Ishikawa (cell line): ENCODE results near the gene KCNJ4.

Experiments
- CEBPB ChIP-seq: IDR thresholded peaks from 2 replicates; pipeline ENCODE4 v1.6.1; 2012
- CREB1 ChIP-seq: IDR thresholded peaks from 2 replicates; pipeline ENCODE4 v1.6.1; 2012; ENCODE audit warnings: low read depth
- EGR1 ChIP-seq: IDR thresholded peaks from 2 replicates; pipeline ENCODE4 v1.6.1; 2012
- EP300 ChIP-seq: IDR thresholded peaks from 2 replicates; pipeline ENCODE4 v1.6.1; 2012; ENCODE audit warnings: borderline replicate concordance
- FOXM1 ChIP-seq: IDR thresholded peaks from 2 replicates; pipeline ENCODE4 v1.6.1; 2012; ENCODE audit warnings: low read depth, borderline replicate concordance
- RAD21 ChIP-seq: IDR thresholded peaks from 2 replicates; pipeline ENCODE4 v1.6.1; 2012; ENCODE audit warnings: low read depth
- TAF1 ChIP-seq: IDR thresholded peaks from 2 replicates; pipeline ENCODE4 v1.6.1; 2012; ENCODE audit warnings: low read depth, mild to moderate bottlenecking
- TCF12 ChIP-seq: IDR thresholded peaks from 2 replicates; pipeline ENCODE4 v1.6.1; 2012; ENCODE audit warnings: low read depth
- TEAD4 ChIP-seq: IDR thresholded peaks from 2 replicates; pipeline ENCODE4 v1.6.1; 2012
- YY1 ChIP-seq: IDR thresholded peaks from 2 replicates; pipeline ENCODE4 v1.6.1; 2012; ENCODE audit warnings: low read depth
- TF ChIP-seq, protein P1 (sequence below): IDR thresholded peaks from 2 replicates; pipeline ENCODE4 v1.6.1; 2012; ENCODE audit warnings: low read depth, mild to moderate bottlenecking
- TF ChIP-seq, protein P2 (sequence below): IDR thresholded peaks from 2 replicates; pipeline ENCODE4 v1.6.1; 2012

- TF ChIP-seq TAF1 (no peak), CREB1 (no peak), RAD21 (no peak), EP300 (no peak), TEAD4 (no peak), TCF12 (no peak), CEBPB (no peak), FOXM1 (no peak), EGR1 (no peak), YY1 (no peak)
- TF ChIP-seq, protein P1, sequence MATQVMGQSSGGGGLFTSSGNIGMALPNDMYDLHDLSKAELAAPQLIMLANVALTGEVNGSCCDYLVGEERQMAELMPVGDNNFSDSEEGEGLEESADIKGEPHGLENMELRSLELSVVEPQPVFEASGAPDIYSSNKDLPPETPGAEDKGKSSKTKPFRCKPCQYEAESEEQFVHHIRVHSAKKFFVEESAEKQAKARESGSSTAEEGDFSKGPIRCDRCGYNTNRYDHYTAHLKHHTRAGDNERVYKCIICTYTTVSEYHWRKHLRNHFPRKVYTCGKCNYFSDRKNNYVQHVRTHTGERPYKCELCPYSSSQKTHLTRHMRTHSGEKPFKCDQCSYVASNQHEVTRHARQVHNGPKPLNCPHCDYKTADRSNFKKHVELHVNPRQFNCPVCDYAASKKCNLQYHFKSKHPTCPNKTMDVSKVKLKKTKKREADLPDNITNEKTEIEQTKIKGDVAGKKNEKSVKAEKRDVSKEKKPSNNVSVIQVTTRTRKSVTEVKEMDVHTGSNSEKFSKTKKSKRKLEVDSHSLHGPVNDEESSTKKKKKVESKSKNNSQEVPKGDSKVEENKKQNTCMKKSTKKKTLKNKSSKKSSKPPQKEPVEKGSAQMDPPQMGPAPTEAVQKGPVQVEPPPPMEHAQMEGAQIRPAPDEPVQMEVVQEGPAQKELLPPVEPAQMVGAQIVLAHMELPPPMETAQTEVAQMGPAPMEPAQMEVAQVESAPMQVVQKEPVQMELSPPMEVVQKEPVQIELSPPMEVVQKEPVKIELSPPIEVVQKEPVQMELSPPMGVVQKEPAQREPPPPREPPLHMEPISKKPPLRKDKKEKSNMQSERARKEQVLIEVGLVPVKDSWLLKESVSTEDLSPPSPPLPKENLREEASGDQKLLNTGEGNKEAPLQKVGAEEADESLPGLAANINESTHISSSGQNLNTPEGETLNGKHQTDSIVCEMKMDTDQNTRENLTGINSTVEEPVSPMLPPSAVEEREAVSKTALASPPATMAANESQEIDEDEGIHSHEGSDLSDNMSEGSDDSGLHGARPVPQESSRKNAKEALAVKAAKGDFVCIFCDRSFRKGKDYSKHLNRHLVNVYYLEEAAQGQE, result no peak
- TF ChIP-seq, protein P2, sequence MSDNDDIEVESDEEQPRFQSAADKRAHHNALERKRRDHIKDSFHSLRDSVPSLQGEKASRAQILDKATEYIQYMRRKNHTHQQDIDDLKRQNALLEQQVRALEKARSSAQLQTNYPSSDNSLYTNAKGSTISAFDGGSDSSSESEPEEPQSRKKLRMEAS, result no peak
Observed at GRCh38 chr22:38494498-38494897, 39.5 kb upstream of the KCNJ4 start.
